ENCODE results near the gene ZBED6.

DNA sequence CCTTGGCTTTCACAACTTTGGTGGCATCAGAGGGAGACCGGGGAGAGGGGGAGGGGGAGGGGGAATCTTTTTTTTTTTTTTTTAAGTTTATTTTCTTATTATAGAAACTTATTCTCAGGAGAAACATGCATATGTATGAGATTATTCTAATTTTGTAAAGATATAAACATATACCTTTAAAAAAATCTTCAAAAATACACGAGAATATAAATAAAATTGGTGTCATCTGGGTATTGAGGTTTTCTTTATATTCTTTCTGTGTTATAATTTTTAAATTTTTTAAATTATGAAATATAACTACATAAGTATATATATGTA is 47.1 kb downstream of the ZBED6 start:
- no peak for TF ChIP-seq POLR2AphosphoS5 (IDR thresholded peaks at IDR 0.05; ENCODE audit: low read depth, low read length)
- TF ChIP-seq, protein P1, sequence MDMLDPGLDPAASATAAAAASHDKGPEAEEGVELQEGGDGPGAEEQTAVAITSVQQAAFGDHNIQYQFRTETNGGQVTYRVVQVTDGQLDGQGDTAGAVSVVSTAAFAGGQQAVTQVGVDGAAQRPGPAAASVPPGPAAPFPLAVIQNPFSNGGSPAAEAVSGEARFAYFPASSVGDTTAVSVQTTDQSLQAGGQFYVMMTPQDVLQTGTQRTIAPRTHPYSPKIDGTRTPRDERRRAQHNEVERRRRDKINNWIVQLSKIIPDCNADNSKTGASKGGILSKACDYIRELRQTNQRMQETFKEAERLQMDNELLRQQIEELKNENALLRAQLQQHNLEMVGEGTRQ (IDR thresholded peaks at IDR 0.05; ENCODE audit: borderline replicate concordance, low read depth, low read length), result no peak
- TF ChIP-seq, protein P2, sequence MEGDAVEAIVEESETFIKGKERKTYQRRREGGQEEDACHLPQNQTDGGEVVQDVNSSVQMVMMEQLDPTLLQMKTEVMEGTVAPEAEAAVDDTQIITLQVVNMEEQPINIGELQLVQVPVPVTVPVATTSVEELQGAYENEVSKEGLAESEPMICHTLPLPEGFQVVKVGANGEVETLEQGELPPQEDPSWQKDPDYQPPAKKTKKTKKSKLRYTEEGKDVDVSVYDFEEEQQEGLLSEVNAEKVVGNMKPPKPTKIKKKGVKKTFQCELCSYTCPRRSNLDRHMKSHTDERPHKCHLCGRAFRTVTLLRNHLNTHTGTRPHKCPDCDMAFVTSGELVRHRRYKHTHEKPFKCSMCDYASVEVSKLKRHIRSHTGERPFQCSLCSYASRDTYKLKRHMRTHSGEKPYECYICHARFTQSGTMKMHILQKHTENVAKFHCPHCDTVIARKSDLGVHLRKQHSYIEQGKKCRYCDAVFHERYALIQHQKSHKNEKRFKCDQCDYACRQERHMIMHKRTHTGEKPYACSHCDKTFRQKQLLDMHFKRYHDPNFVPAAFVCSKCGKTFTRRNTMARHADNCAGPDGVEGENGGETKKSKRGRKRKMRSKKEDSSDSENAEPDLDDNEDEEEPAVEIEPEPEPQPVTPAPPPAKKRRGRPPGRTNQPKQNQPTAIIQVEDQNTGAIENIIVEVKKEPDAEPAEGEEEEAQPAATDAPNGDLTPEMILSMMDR (IDR thresholded peaks at IDR 0.05), result no peak
- TF ChIP-seq, protein P3, sequence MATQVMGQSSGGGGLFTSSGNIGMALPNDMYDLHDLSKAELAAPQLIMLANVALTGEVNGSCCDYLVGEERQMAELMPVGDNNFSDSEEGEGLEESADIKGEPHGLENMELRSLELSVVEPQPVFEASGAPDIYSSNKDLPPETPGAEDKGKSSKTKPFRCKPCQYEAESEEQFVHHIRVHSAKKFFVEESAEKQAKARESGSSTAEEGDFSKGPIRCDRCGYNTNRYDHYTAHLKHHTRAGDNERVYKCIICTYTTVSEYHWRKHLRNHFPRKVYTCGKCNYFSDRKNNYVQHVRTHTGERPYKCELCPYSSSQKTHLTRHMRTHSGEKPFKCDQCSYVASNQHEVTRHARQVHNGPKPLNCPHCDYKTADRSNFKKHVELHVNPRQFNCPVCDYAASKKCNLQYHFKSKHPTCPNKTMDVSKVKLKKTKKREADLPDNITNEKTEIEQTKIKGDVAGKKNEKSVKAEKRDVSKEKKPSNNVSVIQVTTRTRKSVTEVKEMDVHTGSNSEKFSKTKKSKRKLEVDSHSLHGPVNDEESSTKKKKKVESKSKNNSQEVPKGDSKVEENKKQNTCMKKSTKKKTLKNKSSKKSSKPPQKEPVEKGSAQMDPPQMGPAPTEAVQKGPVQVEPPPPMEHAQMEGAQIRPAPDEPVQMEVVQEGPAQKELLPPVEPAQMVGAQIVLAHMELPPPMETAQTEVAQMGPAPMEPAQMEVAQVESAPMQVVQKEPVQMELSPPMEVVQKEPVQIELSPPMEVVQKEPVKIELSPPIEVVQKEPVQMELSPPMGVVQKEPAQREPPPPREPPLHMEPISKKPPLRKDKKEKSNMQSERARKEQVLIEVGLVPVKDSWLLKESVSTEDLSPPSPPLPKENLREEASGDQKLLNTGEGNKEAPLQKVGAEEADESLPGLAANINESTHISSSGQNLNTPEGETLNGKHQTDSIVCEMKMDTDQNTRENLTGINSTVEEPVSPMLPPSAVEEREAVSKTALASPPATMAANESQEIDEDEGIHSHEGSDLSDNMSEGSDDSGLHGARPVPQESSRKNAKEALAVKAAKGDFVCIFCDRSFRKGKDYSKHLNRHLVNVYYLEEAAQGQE (IDR thresholded peaks at IDR 0.05; ENCODE audit: low read depth, low read length), result no peak
- no peak for TF ChIP-seq ELF1 (IDR thresholded peaks at IDR 0.05)
- TF ChIP-seq, protein P4, sequence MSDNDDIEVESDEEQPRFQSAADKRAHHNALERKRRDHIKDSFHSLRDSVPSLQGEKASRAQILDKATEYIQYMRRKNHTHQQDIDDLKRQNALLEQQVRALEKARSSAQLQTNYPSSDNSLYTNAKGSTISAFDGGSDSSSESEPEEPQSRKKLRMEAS (IDR thresholded peaks at IDR 0.05; ENCODE audit: low read depth), result no peak
- TF ChIP-seq SIN3A (IDR thresholded peaks at IDR 0.05; ENCODE audit: borderline replicate concordance, low read depth, low read length), result no peak
- no peak for TF ChIP-seq FOXJ3 (CRISPR knock-in tag; IDR thresholded peaks at IDR 0.05)
- no peak for TF ChIP-seq GATA2 (CRISPR knock-in tag; IDR thresholded peaks at IDR 0.05)
- no peak for TF ChIP-seq TAF1 (IDR thresholded peaks at IDR 0.05; ENCODE audit: borderline replicate concordance, low read depth, low read length)
- TF ChIP-seq RCOR1 (IDR thresholded peaks at IDR 0.05; ENCODE audit: low read length), result no peak
- TF ChIP-seq NFIC (IDR thresholded peaks at IDR 0.05; ENCODE audit: borderline replicate concordance), result no peak
- TF ChIP-seq RAD21 (IDR thresholded peaks at IDR 0.05; ENCODE audit: low read length), result no peak

Measured in SK-N-SH (cell line).